Erythroblast (primary cell): ENCODE data around the gene RHEX.

Experiments
- GATA1 ChIP-seq: IDR thresholded peaks from 2 replicates; pipeline ENCODE4 v1.6.1; 2011; ENCODE audit warnings: low read depth, mild to moderate bottlenecking, control low read depth, low read length, moderate library complexity
- POLR2A ChIP-seq: IDR thresholded peaks from 2 replicates; pipeline ENCODE4 v1.6.1; 2011; ENCODE audit warnings: mild to moderate bottlenecking, low read length

DNA sequence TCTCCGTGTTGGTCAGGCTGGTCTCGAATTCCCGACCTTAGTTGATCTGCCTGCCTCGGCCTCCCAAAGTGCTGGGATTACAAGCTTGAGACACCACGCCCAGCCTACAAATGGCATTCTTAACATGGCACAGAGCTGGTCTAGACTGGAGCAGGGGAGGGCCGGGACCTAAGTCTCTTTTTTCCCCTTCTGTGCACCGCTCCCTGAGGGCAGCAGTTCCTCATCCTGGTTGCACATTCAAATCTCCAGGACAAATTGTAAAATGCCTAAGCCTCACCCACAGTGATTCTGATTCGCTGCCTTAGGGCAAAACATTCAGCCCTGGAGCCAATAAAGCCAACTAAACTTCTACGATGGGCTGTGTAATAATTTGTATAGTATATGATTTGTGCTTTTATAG, 74.4 kb downstream of the RHEX start:
- TF ChIP-seq POLR2A (no peak), GATA1 (no peak)
